ENCODE results near the gene MTREX.

The MTREX gene

GRCh38 chr5:55324815-55325418, 17.1 kb downstream of the MTREX start:
- DNase-seq (ENCODE audit: low read depth in 2 of 2) = no peak

- no peak for DNase-seq (ENCODE audit: low read depth in 2 of 2)
These were observed 17.8 kb downstream of the MTREX start for GRCh38 chr5:55325621-55326020.

DNA sequence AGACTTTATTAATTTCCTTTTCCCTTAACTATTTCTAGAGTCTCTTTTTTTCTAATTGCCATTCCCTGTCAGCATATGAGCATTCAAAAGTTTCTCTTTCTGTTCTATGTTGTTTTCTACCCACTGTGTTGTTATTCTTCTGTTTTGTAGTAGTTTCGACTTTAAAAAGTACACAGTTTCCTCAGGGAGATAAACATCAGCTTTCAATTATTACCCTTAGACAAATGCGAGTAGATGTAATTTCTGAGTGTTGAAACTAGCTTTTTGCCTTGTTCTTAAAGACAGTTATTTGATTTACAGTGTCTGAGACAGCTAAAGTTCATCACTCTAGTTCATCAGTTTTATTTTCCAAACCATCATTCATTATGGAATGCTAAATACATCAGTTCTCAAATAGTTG, 19.5 kb downstream of the MTREX start:
- DNase-seq (ENCODE audit: low read depth in 2 of 2) = no peak

DNA sequence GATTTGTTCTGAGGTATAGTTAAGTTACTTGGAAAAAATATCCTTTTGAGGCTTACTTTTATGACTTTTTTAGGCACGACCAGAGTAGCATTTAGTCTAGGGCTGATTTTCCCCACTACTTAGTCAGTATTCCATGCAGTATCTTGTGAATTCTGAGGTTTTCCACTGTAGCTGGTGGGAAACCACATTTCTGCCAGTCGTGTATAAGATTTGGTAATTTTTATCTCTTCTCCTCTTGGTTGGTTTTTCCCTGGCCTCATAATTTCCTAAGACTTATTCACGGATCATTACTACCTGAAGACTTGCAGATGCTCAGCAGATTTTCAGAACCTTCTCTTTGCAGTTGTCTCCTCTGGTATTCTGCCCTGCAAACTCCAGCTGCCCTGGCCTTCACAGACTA, 23.5 kb downstream of the MTREX start:
- no peak for DNase-seq (ENCODE audit: low read depth in 2 of 2)

- no peak for DNase-seq (ENCODE audit: low read depth in 2 of 2)
These were observed 25.2 kb downstream of the MTREX start for GRCh38 chr5:55333017-55333416.

DNA sequence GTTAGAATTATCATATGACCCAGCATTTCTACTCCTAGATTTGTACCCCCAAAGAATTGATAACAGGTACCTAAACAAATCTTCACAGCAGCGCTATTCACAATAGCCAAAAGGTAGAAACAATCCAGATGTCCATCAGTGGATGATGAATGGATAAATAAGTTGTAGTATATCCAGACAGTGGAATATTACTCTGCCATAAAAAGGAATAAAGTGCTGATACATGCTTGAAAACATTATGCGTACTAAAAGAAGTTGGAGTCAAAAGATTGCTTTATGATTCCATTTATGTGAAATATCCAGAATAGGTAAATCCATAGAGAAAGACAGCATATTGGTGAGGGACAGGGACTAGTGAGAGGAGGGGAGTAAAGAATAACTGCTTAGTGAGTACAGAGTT, 26.0 kb downstream of the MTREX start:
- no peak for DNase-seq (ENCODE audit: low read depth in 2 of 2)

GRCh38 chr5:55338092-55338613, 30.4 kb downstream of the MTREX start:
- no peak for DNase-seq (ENCODE audit: low read depth in 2 of 2)

DNA sequence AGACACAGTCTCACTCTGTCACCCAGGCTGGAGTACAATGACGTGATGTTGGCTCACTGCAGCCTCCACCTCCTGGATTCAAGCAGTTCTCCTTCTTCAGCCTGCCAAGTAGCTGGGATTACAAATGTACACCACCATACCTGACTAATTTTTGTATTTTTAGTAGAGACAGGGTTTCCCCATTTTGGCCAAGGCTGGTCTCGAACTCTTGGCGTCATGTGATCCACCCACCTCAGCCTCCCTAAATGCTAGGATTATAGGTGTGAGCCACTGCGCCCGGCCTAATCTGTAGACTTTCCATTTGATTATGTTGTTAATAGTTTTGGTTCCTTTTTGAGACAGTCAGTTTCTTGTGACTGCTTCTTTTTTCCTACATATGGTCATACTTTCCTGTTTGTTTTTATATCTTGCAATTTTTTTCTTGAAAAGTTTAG, 31.0 kb downstream of the MTREX start:
- DNase-seq (ENCODE audit: low read depth in 2 of 2) = peak; percentile 38 to 57

DNA sequence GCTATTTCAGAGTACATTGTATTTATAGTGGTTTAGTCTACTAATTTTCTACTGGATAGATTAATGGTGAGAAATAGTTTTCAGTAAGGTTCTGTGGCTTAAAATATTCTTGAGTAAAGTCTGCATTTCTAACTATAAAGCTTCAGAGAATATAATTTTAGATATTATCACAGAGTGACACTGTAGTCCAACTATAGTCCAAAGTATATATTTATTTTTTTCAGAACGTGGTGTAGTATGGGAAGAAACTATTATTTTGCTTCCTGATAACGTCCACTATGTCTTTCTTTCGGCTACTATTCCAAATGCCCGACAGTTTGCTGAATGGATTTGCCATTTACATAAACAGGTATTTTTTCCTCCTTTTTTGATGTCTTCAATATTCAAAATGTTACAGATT, 35.3 kb downstream of the MTREX start:
- no peak for DNase-seq (ENCODE audit: low read depth in 2 of 2)

GRCh38 chr5:55343609-55344008, 35.8 kb downstream of the MTREX start:
- no peak for DNase-seq (ENCODE audit: low read depth in 2 of 2)

DNA sequence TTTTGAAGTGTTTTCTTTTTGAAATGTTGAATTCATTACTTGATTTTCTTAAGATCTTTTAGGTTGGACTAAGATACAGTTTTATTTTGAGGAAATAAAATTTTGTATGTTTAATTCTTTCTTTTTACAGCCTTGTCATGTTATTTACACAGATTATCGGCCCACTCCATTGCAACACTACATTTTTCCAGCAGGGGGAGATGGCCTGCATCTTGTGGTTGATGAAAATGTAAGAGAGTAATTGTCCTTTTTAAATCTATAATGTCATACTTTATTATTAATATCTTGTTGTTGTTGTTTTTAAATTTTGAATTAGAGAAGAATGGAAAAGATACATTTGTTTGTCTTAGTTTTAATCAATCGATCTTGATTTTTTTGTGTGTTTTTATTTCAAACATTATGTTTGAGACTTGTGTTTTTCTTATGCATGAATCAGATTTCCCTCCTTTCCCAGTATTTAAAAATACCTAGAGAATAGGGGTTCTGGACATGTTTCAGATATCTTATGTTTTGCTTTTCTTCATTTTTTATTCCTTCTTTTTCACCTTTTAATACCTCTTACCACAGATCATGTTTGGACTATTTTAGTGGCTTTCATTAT, 36.7 kb downstream of the MTREX start:
- DNase-seq (ENCODE audit: low read depth in 2 of 2) = peak; percentile 34 to 51

- DNase-seq (ENCODE audit: low read depth in 2 of 2) = no peak
These were observed 37.5 kb downstream of the MTREX start for GRCh38 chr5:55345327-55345726.

- DNase-seq (ENCODE audit: low read depth in 2 of 2) = no peak
These were observed 40.0 kb downstream of the MTREX start for GRCh38 chr5:55347786-55348185.

DNA sequence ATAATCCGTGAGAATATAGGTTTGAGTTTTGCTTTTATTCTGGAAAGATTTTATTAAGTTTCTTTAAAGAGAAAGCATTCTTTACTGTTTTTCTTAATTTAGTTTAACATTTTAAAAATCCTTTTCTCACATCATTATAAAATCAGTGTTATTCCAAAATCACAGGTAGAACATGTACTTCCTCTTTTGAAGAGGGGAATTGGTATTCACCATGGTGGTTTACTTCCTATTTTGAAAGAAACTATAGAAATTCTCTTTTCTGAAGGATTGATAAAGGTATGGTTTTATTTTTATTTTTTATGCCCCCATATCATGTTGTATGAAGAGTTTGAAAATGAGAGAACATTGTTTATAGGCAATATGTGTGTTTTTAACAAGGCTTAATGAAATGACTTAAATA, 43.0 kb downstream of the MTREX start:
- no peak for DNase-seq (ENCODE audit: low read depth in 2 of 2)

DNA sequence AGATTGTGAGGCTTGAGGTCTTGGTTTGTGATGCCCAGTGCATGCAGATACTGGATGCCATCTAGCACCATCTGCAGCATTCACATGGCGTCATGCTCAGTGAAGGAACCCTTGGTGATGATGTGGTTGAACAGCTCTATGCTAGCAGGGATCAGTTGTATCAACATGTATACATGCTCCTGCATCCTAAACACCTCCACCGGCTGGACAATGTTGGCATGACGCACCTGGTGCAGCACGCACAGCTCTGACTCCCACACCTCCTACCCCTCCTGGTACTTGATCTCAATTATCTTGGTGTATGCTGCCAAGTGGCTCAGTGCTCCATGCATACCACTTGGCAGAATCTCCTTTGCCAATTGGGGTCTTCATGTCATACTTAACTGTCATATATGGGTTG, 49.1 kb downstream of the MTREX start:
- no peak for DNase-seq (ENCODE audit: low read depth in 2 of 2)

GRCh38 chr5:55360190-55360589, 52.4 kb downstream of the MTREX start:
- DNase-seq (ENCODE audit: low read depth in 2 of 2) = no peak

DNA sequence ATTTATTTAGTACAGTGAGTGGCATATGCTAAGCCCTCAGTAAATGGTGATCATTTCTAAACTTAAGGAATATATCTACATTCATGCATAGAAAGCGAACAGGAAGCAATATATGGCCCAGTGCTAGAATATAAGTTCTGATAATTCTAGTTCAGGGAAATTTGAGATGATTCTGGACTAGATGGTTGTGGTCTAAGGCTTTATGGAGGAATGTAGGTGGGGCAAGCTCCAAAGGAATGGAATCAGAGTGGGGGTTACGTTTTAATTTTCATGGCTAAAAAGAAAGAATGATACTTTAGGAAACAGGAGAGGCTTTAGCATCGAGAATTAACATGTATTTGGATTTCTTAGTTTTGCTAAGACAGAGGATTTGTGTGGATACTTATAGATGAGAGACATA, 56.1 kb downstream of the MTREX start:
- DNase-seq (ENCODE audit: low read depth in 2 of 2) = no peak

- DNase-seq (ENCODE audit: low read depth in 2 of 2) = no peak
These were observed 56.8 kb downstream of the MTREX start for GRCh38 chr5:55364537-55365055.

- DNase-seq (ENCODE audit: low read depth in 2 of 2) = no peak
These were observed 62.6 kb downstream of the MTREX start for GRCh38 chr5:55370291-55370925.

DNA sequence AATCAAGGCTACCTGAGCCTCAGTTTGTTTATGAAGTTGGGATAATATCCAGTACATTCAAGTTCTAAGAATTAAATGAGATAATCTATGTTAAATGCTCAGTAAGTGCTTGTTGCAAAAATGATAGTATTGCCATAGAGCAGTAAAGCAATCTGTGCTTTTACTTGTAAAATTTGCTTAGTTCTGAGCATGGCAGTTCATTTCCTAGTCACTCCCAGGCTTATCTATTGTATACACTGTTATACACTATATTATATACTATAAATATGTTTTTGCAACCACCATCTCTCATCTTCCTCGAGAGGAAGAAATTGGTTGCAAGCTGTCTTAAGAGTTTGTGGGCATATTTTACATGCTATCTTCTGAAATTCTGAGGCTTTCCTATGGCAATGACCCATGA, 63.4 kb downstream of the MTREX start:
- DNase-seq (ENCODE audit: low read depth in 2 of 2) = no peak

- DNase-seq (ENCODE audit: low read depth in 2 of 2) = no peak
These were observed 64.5 kb downstream of the MTREX start for GRCh38 chr5:55372130-55372925.

GRCh38 chr5:55377810-55378209, 70.0 kb downstream of the MTREX start:
- DNase-seq (ENCODE audit: low read depth in 2 of 2) = no peak

All from activated CD4-positive, alpha-beta T cell treated with anti-CD3 and anti-CD28 coated beads for 24 hours (primary cell).